Measurements from ENCODE around the gene FSCB. TPM values are rescaled to one million over a fixed set of nuclear protein-coding genes. Genes with fewer than 3 reads are reported as not detected.
"Not testable (repeated sequence)": the region's sequence is repeated elsewhere in the genome, so short reads cannot be mapped to it uniquely, and the experiment has no call there.

Gene FSCB
- total RNA-seq, 1 experiment from 2014 or later, result not detected

- ATAC-seq, result no peak
- in situ Hi-C loops (cut with HindIII; ENCODE audit: low pct_unique_long_range_greater_than_20kb, low sequenced_read_pairs), result no loop called here
- BruUV-seq (replicated peaks), result no TSS peak
- Histone ChIP-seq H3K9me3 (ENCODE audit: control insufficient read depth, insufficient read depth, low read depth, low read length) (no peaks in the 10 kb centered on the region), H3K4me1 (ENCODE audit: control insufficient read depth, insufficient read depth, low read length) (no peaks in the 10 kb centered on the region), H3K4me3 (ENCODE audit: low read depth in 2 of 2, low read length in 2 of 2) (no peak overlapping the region), H3K36me3 (ENCODE audit: control insufficient read depth, insufficient read depth, low read length) (no peaks in the 10 kb centered on the region), H3K27me3 (ENCODE audit: control insufficient read depth, insufficient read depth, low read length) (no peaks in the 10 kb centered on the region), H3K27ac (ENCODE audit: low read length) (no peak overlapping the region)
- no peak for DNase-seq (ENCODE audit: low read depth, low spot score)
- ChIA-PET POLR2A (no interaction called here), CTCF (no interaction called here)
- no peak for TF ChIP-seq REST (IDR thresholded peaks at IDR 0.05; ENCODE audit: insufficient read depth in 1 of 2, low read depth in 2 of 2, low read length in 1 of 2)
- no peak for TF ChIP-seq CTCF (IDR thresholded peaks at IDR 0.05)
- no peak for TF ChIP-seq TCF7L2 (IDR thresholded peaks at IDR 0.05; ENCODE audit: low read depth, low read length)
- TF ChIP-seq SIN3A (IDR thresholded peaks at IDR 0.05; ENCODE audit: borderline replicate concordance, insufficient read depth, low read depth, low read length), result no peak
- no peak for TF ChIP-seq POLR2AphosphoS5 (IDR thresholded peaks at IDR 0.05; ENCODE audit: low read depth, low read length)
- intact Hi-C loops (cut with micrococcal nuclease; ENCODE audit: unreplicated experiment), result no loop called here
These were observed 21.1 kb upstream of the FSCB start for GRCh38 chr14:44528180-44528579.

- no peaks in the 10 kb centered on the region for H3K9me3 ChIP-seq (ENCODE audit: control insufficient read depth, insufficient read depth, low read depth, low read length)
- H3K4me1 ChIP-seq (ENCODE audit: control insufficient read depth, insufficient read depth, low read length), result no peaks in the 10 kb centered on the region
- no peak overlapping the region for H3K4me3 ChIP-seq (ENCODE audit: low read depth in 2 of 2, low read length in 2 of 2)
- no TSS peak for BruUV-seq (replicated peaks)
- intact Hi-C loops (cut with micrococcal nuclease; ENCODE audit: unreplicated experiment), result no loop called here
- no peaks in the 10 kb centered on the region for H3K36me3 ChIP-seq (ENCODE audit: control insufficient read depth, insufficient read depth, low read length)
- DNase-seq (ENCODE audit: low read depth, low spot score), result no peak
- in situ Hi-C loops (cut with HindIII; ENCODE audit: low pct_unique_long_range_greater_than_20kb, low sequenced_read_pairs), result no loop called here
- TF ChIP-seq SIN3A (IDR thresholded peaks at IDR 0.05; ENCODE audit: borderline replicate concordance, insufficient read depth, low read depth, low read length) (no peak), POLR2AphosphoS5 (IDR thresholded peaks at IDR 0.05; ENCODE audit: low read depth, low read length) (no peak), CTCF (IDR thresholded peaks at IDR 0.05) (no peak), REST (IDR thresholded peaks at IDR 0.05; ENCODE audit: insufficient read depth in 1 of 2, low read depth in 2 of 2, low read length in 1 of 2) (no peak), TCF7L2 (IDR thresholded peaks at IDR 0.05; ENCODE audit: low read depth, low read length) (no peak)
- POLR2A ChIA-PET, result no interaction called here
- no peak overlapping the region for H3K27ac ChIP-seq (ENCODE audit: low read length)
- CTCF ChIA-PET, result no interaction called here
- no peaks in the 10 kb centered on the region for H3K27me3 ChIP-seq (ENCODE audit: control insufficient read depth, insufficient read depth, low read length)
- no peak for ATAC-seq
These were observed 18.2 kb upstream of the FSCB start for GRCh38 chr14:44525237-44525636.

GRCh38 chr14:44515668-44516067 is 8.6 kb upstream of the FSCB start:
- DNase-seq (ENCODE audit: low read depth, low spot score); H3K9me3 ChIP-seq (ENCODE audit: control insufficient read depth, insufficient read depth, low read depth, low read length); H3K27me3 ChIP-seq (ENCODE audit: control insufficient read depth, insufficient read depth, low read length); H3K4me3 ChIP-seq (ENCODE audit: low read depth in 2 of 2, low read length in 2 of 2); intact Hi-C loops (cut with micrococcal nuclease; ENCODE audit: unreplicated experiment); CTCF ChIA-PET; POLR2A ChIA-PET; H3K27ac ChIP-seq (ENCODE audit: low read length); BruUV-seq (replicated peaks); ATAC-seq; in situ Hi-C loops (cut with HindIII; ENCODE audit: low pct_unique_long_range_greater_than_20kb, low sequenced_read_pairs); H3K36me3 ChIP-seq (ENCODE audit: control insufficient read depth, insufficient read depth, low read length); H3K4me1 ChIP-seq (ENCODE audit: control insufficient read depth, insufficient read depth, low read length): not testable (repeated sequence)

All from Panc1 (cell line).